Neural cell (in vitro differentiated cells): ENCODE data around the gene ZNRF2. TPM values are rescaled to one million over a fixed set of nuclear protein-coding genes. Genes with fewer than 3 reads are reported as not detected.
A peak's percentile ranks its signal among the peaks of the same experiment; 100 is the strongest.

Experiments
- H2AFZ ChIP-seq: fragments of 200-600, 300-800 bp; sonication (generic), shearing (Covaris generic); 2 replicates; pipeline ENCODE4 v1.6.0; 2014; ENCODE audit warnings: low read depth, mild to moderate bottlenecking, antibody characterized with exemption, low read length, moderate library complexity
- H3F3A ChIP-seq: fragments of 200-600 bp; shearing (Covaris generic); 2 replicates; pipeline ENCODE4 v1.6.1; 2016; ENCODE audit warnings: mild to moderate bottlenecking, moderate library complexity, mixed read lengths, antibody characterized with exemption, low read length; ENCODE audit not compliant: insufficient read depth, poor library complexity, severe bottlenecking
- H3K27ac ChIP-seq: fragments of 200-600, 300-800 bp; sonication (generic), shearing (Covaris generic); 2 replicates; pipeline ENCODE4 v1.5.1; 2014; ENCODE audit warnings: mild to moderate bottlenecking, low read length, moderate library complexity
- H3K27me3 ChIP-seq: fragments of 300-800, 200-600 bp; sonication (generic), shearing (Covaris generic); 2 replicates; pipeline ENCODE4 v1.6.0; 2014; ENCODE audit warnings: mild to moderate bottlenecking, low read depth, low read length, moderate library complexity; ENCODE audit not compliant: insufficient read depth
- H3K36me3 ChIP-seq: fragments of 300-800, 200-600 bp; sonication (generic), shearing (Covaris generic); 2 replicates; pipeline ENCODE4 v1.5.1; 2014; ENCODE audit warnings: mild to moderate bottlenecking, antibody characterized with exemption, low read length, moderate library complexity; ENCODE audit not compliant: insufficient read depth
- H3K4me2 ChIP-seq: fragments of 300-800, 200-600 bp; sonication (generic), shearing (Covaris generic); 2 replicates; pipeline ENCODE4 v1.6.0; 2014; ENCODE audit warnings: mild to moderate bottlenecking, low read length
- H3K4me3 ChIP-seq: fragments of 300-800, 200-600 bp; sonication (generic), shearing (Covaris generic); 2 replicates; pipeline ENCODE4 v1.5.1; 2014; ENCODE audit warnings: mild to moderate bottlenecking, low read length, moderate library complexity
- H3K79me2 ChIP-seq: fragments of 200-600 bp; shearing (Covaris generic); replicated peaks from 2 replicates; pipeline ENCODE4 v1.6.0; 2014; ENCODE audit warnings: mild to moderate bottlenecking, low read length, moderate library complexity; ENCODE audit not compliant: insufficient read depth
- H3K9ac ChIP-seq: fragments of 300-800, 200-600 bp; sonication (generic), shearing (Covaris generic); 2 replicates; pipeline ENCODE4 v1.6.1; 2016; ENCODE audit warnings: mild to moderate bottlenecking, low read length, mixed read lengths
- H3K9me2 ChIP-seq: fragments of 200-600 bp; shearing (Covaris generic); 2 replicates; pipeline ENCODE4 v1.6.1; 2016; ENCODE audit warnings: mild to moderate bottlenecking, low read length, mixed read lengths; ENCODE audit not compliant: insufficient read depth
- H3K9me3 ChIP-seq: fragments of 200-600, 300-800 bp; sonication (generic), shearing (Covaris generic); 2 replicates; pipeline ENCODE4 v1.6.1; 2016; ENCODE audit warnings: mild to moderate bottlenecking, mixed run types, low read length, moderate library complexity, mixed read lengths
- H4K20me1 ChIP-seq: fragments of 200-600 bp; shearing (Covaris generic); 2 replicates; pipeline ENCODE4 v1.6.1; 2016; ENCODE audit warnings: mild to moderate bottlenecking, mixed run types; ENCODE audit not compliant: insufficient read depth
- CTCF ChIP-seq: fragments of 450-650 bp; IDR thresholded peaks from 2 replicates; pipeline ENCODE4 v1.5.1; 2014; ENCODE audit warnings: antibody characterized with exemption, mild to moderate bottlenecking, moderate library complexity; ENCODE audit not compliant: poor library complexity, severe bottlenecking
- EP300 ChIP-seq: fragments of 450-650 bp; conservative IDR thresholded peaks from 2 replicates; pipeline ENCODE4 v1.6.1; 2014; ENCODE audit warnings: antibody characterized with exemption, mild to moderate bottlenecking, moderate library complexity; ENCODE audit not compliant: poor library complexity, severe bottlenecking
- EZH2 ChIP-seq: fragments of 200-600, 300-800 bp; shearing (Covaris generic), sonication (generic); IDR thresholded peaks from 2 replicates; pipeline ENCODE4 v1.6.1; 2014; ENCODE audit warnings: antibody characterized with exemption, low read length, borderline replicate concordance, mild to moderate bottlenecking; ENCODE audit not compliant: insufficient read depth, poor library complexity, severe bottlenecking
- MXI1 ChIP-seq: fragments of 450-650 bp; conservative IDR thresholded peaks from 2 replicates; pipeline ENCODE4 v1.6.1; 2014; ENCODE audit warnings: antibody characterized with exemption, mild to moderate bottlenecking; ENCODE audit not compliant: poor library complexity, severe bottlenecking
- POLR2AphosphoS5 ChIP-seq: IDR thresholded peaks from 2 replicates; pipeline ENCODE4 v1.6.1; 2012
- RAD21 ChIP-seq: fragments of 450-650 bp; conservative IDR thresholded peaks from 2 replicates; pipeline ENCODE4 v1.6.1; 2014; ENCODE audit warnings: antibody characterized with exemption, mild to moderate bottlenecking, moderate library complexity
- REST ChIP-seq: IDR thresholded peaks from 2 replicates; pipeline ENCODE4 v1.6.1; 2012; ENCODE audit warnings: borderline replicate concordance
- SMC3 ChIP-seq: fragments of 450-650 bp; conservative IDR thresholded peaks from 2 replicates; pipeline ENCODE4 v1.6.1; 2014; ENCODE audit warnings: antibody characterized with exemption, mild to moderate bottlenecking, moderate library complexity; ENCODE audit not compliant: poor library complexity
- TAF1 ChIP-seq: IDR thresholded peaks from 2 replicates; pipeline ENCODE4 v1.6.1; 2012; ENCODE audit warnings: low read depth
- polyA plus RNA-seq: library from polyadenylated mRNA; depleted of rRNA; stranded (reverse); fragments of >200 nt; gene quantifications from 2 replicates; pipeline ENCODE4 v1.2.3, GENCODE V29; 2014

Gene ZNRF2
- polyA plus RNA-seq, 1 donor from 2014 or later = 12.2 TPM

GRCh38 chr7:30249316-30249715 is 35.1 kb upstream of the ZNRF2 start:
- TF ChIP-seq CTCF (no peak), REST (no peak), EP300 (no peak), EZH2 (no peak), MXI1 (no peak), TAF1 (no peak), RAD21 (no peak), SMC3 (no peak), POLR2AphosphoS5 (no peak)
- H3K36me3 ChIP-seq = no peaks in the 10 kb centered on the region
- no peak overlapping the region for H3K4me2 ChIP-seq
- no peak overlapping the region for H3K4me3 ChIP-seq
- H3F3A ChIP-seq = no peaks in the 10 kb centered on the region
- no peaks in the 10 kb centered on the region for H3K79me2 ChIP-seq
- no peaks in the 10 kb centered on the region for H3K9me2 ChIP-seq
- no peaks in the 10 kb centered on the region for H3K9me3 ChIP-seq
- H3K27me3 ChIP-seq = no peaks in the 10 kb centered on the region
- H3K9ac ChIP-seq = no peak overlapping the region
- H2AFZ ChIP-seq = no peak overlapping the region
- no peaks in the 10 kb centered on the region for H4K20me1 ChIP-seq
- no peak overlapping the region for H3K27ac ChIP-seq

GRCh38 chr7:30249986-30250774 is 34.2 kb upstream of the ZNRF2 start:
- no peak overlapping the region for H2AFZ ChIP-seq
- peak overlapping the region; percentile 96 for H3K27ac ChIP-seq
- H3K4me3 ChIP-seq = no peak overlapping the region
- H3K9me2 ChIP-seq = no peaks in the 10 kb centered on the region
- no peaks in the 10 kb centered on the region for H3K79me2 ChIP-seq
- H3K9me3 ChIP-seq = no peaks in the 10 kb centered on the region
- H4K20me1 ChIP-seq = no peaks in the 10 kb centered on the region
- H3K4me2 ChIP-seq = peak overlapping the region; percentile 5
- no peaks in the 10 kb centered on the region for H3F3A ChIP-seq
- H3K36me3 ChIP-seq = no peaks in the 10 kb centered on the region
- no peak for TF ChIP-seq MXI1
- no peak for TF ChIP-seq EZH2
- TF ChIP-seq REST = no peak
- no peak for TF ChIP-seq EP300
- no peak for TF ChIP-seq CTCF
- H3K9ac ChIP-seq = peak overlapping the region; percentile 4
- H3K27me3 ChIP-seq = no peaks in the 10 kb centered on the region
